Common myeloid progenitor, CD34-positive (primary cell): ENCODE measurements around the gene SPATS1.

Experiments used
- CTCF ChIA-PET: fragments of 350-600 bp; sonication (Branson Sonifier 250); formaldehyde crosslinking; loops from one replicate; lab custom pipeline; 2021; ENCODE audit warnings: antibody characterized with exemption; lab: Charles Lee
- POLR2A ChIA-PET: fragments of 350-600 bp; sonication (Branson Sonifier 250); formaldehyde crosslinking; loops from one replicate; lab custom pipeline; 2021; ENCODE audit warnings: antibody characterized with exemption; lab: Charles Lee
- DNase-seq, 3 donors: peaks; one replicate each; pipeline versions ENCODE4 v3.0.0 to v3.0.0-alpha.2; 2013
- H3K27ac ChIP-seq, 2 experiments: 1 replicate in 1 of 2; 2 replicates in 1 of 2; pipeline ENCODE4 v1.7.0; 2013; ENCODE audit warnings: inconsistent platforms in 2 of 2, low read length in 2 of 2, mild to moderate bottlenecking in 2 of 2, low read depth in 1 of 2, moderate library complexity in 1 of 2; ENCODE audit not compliant: severe bottlenecking in 2 of 2, insufficient read depth in 1 of 2, poor library complexity in 1 of 2
- H3K27me3 ChIP-seq, 5 experiments: replicated peaks in 2 of 5; 1 replicate in 3 of 5; 2 replicates in 2 of 5; pipeline versions ENCODE4 v1.6.1 to v1.7.0; 2013; ENCODE audit warnings: low read length in 4 of 5, mild to moderate bottlenecking in 2 of 5, moderate library complexity in 2 of 5, inconsistent platforms in 1 of 5; ENCODE audit not compliant: insufficient read depth in 5 of 5, control insufficient read depth in 4 of 5
- H3K36me3 ChIP-seq, 4 experiments: 1 replicate in 2 of 4; 2 replicates in 2 of 4; pipeline versions ENCODE4 v1.6.1 to v1.7.0; 2013; ENCODE audit warnings: low read length in 3 of 4, control low read depth in 1 of 4, mild to moderate bottlenecking in 1 of 4; ENCODE audit not compliant: control insufficient read depth in 4 of 4, insufficient read depth in 4 of 4
- H3K4me1 ChIP-seq, 4 experiments: 1 replicate in 3 of 4; 2 replicates in 1 of 4; pipeline versions ENCODE4 v1.6.1 to v1.7.1; 2013; ENCODE audit warnings: low read length in 3 of 4, mild to moderate bottlenecking in 3 of 4, control low read depth in 1 of 4, inconsistent platforms in 1 of 4, moderate library complexity in 1 of 4; ENCODE audit not compliant: control insufficient read depth in 4 of 4, insufficient read depth in 4 of 4; ENCODE audit errors: control extremely low read depth in 1 of 4
- H3K4me3 ChIP-seq, 7 experiments: 1 replicate in 4 of 7; 2 replicates in 3 of 7; pipeline versions ENCODE4 v1.5.1 to v1.7.0; 2013; ENCODE audit warnings: mild to moderate bottlenecking in 7 of 7, low read length in 6 of 7, moderate library complexity in 6 of 7, inconsistent platforms in 2 of 7, low read depth in 2 of 7, control low read depth in 1 of 7; ENCODE audit not compliant: insufficient read depth in 4 of 7, control insufficient read depth in 1 of 7; ENCODE audit errors: extremely low read depth in 1 of 7
- H3K9me3 ChIP-seq, 5 experiments: 1 replicate in 4 of 5; 2 replicates in 1 of 5; pipeline versions ENCODE4 v1.6.1 to v1.7.1; 2013; ENCODE audit warnings: low read length in 4 of 5, mild to moderate bottlenecking in 2 of 5, inconsistent platforms in 1 of 5, low read depth in 1 of 5, moderate library complexity in 1 of 5; ENCODE audit not compliant: control insufficient read depth in 4 of 5, insufficient read depth in 2 of 5; ENCODE audit errors: control extremely low read depth in 1 of 5
- WGBS: methylation state at CpG from one replicate; pipeline ENCODE4 v1.1.5; 2013; ENCODE audit not compliant: insufficient coverage; 5-methylcytosine and 5-hydroxymethylcytosine counted together

Gene SPATS1

GRCh38 chr6:44377971-44378370 lies 35.5 kb downstream of the SPATS1 start:
- peaks cover 0 to 7% (median 4%) of the 10 kb centered on the region in 4 experiments for H3K4me1 ChIP-seq
- H3K9me3 ChIP-seq = peaks cover 0 to 2% (median 0%) of the 10 kb centered on the region in 5 experiments
- H3K4me3 ChIP-seq = no peak overlapping the region
- no peaks in the 10 kb centered on the region for H3K27me3 ChIP-seq
- H3K27ac ChIP-seq = no peak overlapping the region
- no peaks in the 10 kb centered on the region for H3K36me3 ChIP-seq
- no peak for DNase-seq
- ChIA-PET CTCF (interaction anchor here (0.6 to 0.9 kb wide), 2 partner anchors 45 to 110 kb away, joined by 3 read pairs; no protein-coding TSS in a partner anchor), POLR2A (no interaction called here)
- WGBS = 0% methylated on average over 1 of the region's 1 CpG

GRCh38 chr6:44381739-44382138 lies 39.3 kb downstream of the SPATS1 start:
- Histone ChIP-seq H3K4me3 (no peak overlapping the region), H3K4me1 (peaks cover 2 to 8% (median 4%) of the 10 kb centered on the region in 4 experiments), H3K9me3 (peaks cover 0 to 2% (median 0%) of the 10 kb centered on the region in 5 experiments), H3K36me3 (no peaks in the 10 kb centered on the region), H3K27me3 (no peaks in the 10 kb centered on the region), H3K27ac (no peak overlapping the region)
- POLR2A ChIA-PET = no interaction called here
- WGBS = 62% methylated on average over 2 of the region's 2 CpGs
- CTCF ChIA-PET = interaction anchor here (1.5 kb wide), 1 partner anchor 24 kb away, joined by 3 read pairs; no protein-coding TSS in a partner anchor
- DNase-seq = peak; percentile 21 to 72 (median 69)

GRCh38 chr6:44386364-44386928 lies 44.0 kb downstream of the SPATS1 start:
- peaks cover 0 to 7% (median 1%) of the 10 kb centered on the region in 4 experiments for H3K36me3 ChIP-seq
- no CpG with 5 or more reads among the region's 6 CpGs for WGBS
- H3K27ac ChIP-seq = peak overlapping the region; percentile 86 to 95
- CTCF ChIA-PET = interaction anchor here (1.2 to 1.7 kb wide), 2 partner anchors 13 to 19 kb away, joined by 3 to 4 read pairs; no protein-coding TSS in a partner anchor
- H3K9me3 ChIP-seq = no peaks in the 10 kb centered on the region
- peak overlapping the region in 6 of 7 experiments; percentile 83 to 96 (median 89) for H3K4me3 ChIP-seq
- H3K4me1 ChIP-seq = peaks cover 10 to 33% (median 33%) of the 10 kb centered on the region in 4 experiments
- POLR2A ChIA-PET = no interaction called here
- H3K27me3 ChIP-seq = no peaks in the 10 kb centered on the region
- no peak for DNase-seq

GRCh38 chr6:44386929-44387345 lies 44.5 kb downstream of the SPATS1 start:
- Histone ChIP-seq H3K36me3 (peaks cover 0 to 11% (median 4%) of the 10 kb centered on the region in 4 experiments), H3K4me3 (peak overlapping the region in 6 of 7 experiments; percentile 83 to 96 (median 89)), H3K4me1 (peaks cover 10 to 33% (median 31%) of the 10 kb centered on the region in 4 experiments), H3K9me3 (no peaks in the 10 kb centered on the region), H3K27ac (peak overlapping the region; percentile 86 to 95), H3K27me3 (no peaks in the 10 kb centered on the region)
- 19% methylated on average over 7 of the region's 8 CpGs for WGBS
- ChIA-PET POLR2A (interaction anchor here (0.6 kb wide), 1 partner anchor 945 kb away, joined by 4 read pairs; no protein-coding TSS in a partner anchor), CTCF (interaction anchor here (1.2 to 1.7 kb wide), 2 partner anchors 13 to 19 kb away, joined by 3 to 4 read pairs; no protein-coding TSS in a partner anchor)
- DNase-seq = no peak

GRCh38 chr6:44387346-44388134 lies 45.1 kb downstream of the SPATS1 start, which contains the start of gene CDC5L:
Gene CDC5L (plus strand): TSS chr6:44387706. CDS start chr6:44387824, 118 bp downstream.
- ChIA-PET POLR2A (interaction anchor here (0.6 kb wide), 1 partner anchor 944 kb away, joined by 4 read pairs; no protein-coding TSS in a partner anchor), CTCF (interaction anchor here (1.2 to 1.7 kb wide), 2 partner anchors 12 to 20 kb away, joined by 3 to 4 read pairs; no protein-coding TSS in a partner anchor)
- under 1% methylated on average over 35 of the region's 56 CpGs for WGBS
- Histone ChIP-seq H3K27me3 (no peaks in the 10 kb centered on the region), H3K9me3 (no peaks in the 10 kb centered on the region), H3K4me1 (peaks cover 10 to 33% (median 31%) of the 10 kb centered on the region in 4 experiments), H3K4me3 (peak within 1 kb of the TSS; percentile 83 to 96 (median 88)), H3K27ac (peak within 1 kb of the TSS; percentile 86 to 95), H3K36me3 (peaks cover 0 to 15% (median 7%) of the 10 kb centered on the region in 4 experiments)
- DNase-seq = peak; percentile 100

GRCh38 chr6:44388135-44388487 lies 45.7 kb downstream of the SPATS1 start:
- peak in 1 of 3 donors; percentile 10 for DNase-seq
- Histone ChIP-seq H3K9me3 (no peaks in the 10 kb centered on the region), H3K27ac (peak overlapping the region; percentile 13 to 95), H3K4me3 (peak overlapping the region; percentile 83 to 96 (median 88)), H3K4me1 (peaks cover 10 to 33% (median 31%) of the 10 kb centered on the region in 4 experiments), H3K27me3 (no peaks in the 10 kb centered on the region), H3K36me3 (peaks cover 0 to 20% (median 11%) of the 10 kb centered on the region in 4 experiments)
- CTCF ChIA-PET = no interaction called here
- 0% methylated on average over 6 of the region's 10 CpGs for WGBS
- POLR2A ChIA-PET = no interaction called here
